HAP-1 (cell line): ENCODE measurements around the gene DCC.
A peak's percentile ranks its signal among the peaks of the same experiment; 100 is the strongest.

Source experiments
- DNase-seq, 2 experiments: peaks; one replicate each; pipeline ENCODE4 v3.0.0-alpha.2; 2016 to 2020; ENCODE audit warnings: low spot score in 2 of 2
- H3K27me3 ChIP-seq: fragments of 250-450 bp; sonication (Bioruptor Pico); 2 replicates; pipeline ENCODE4 v1.5.1; 2020; ENCODE audit warnings: low read depth, mild to moderate bottlenecking, moderate library complexity
- H3K36me3 ChIP-seq: fragments of 250-450 bp; sonication (Bioruptor Pico); replicated peaks from 2 replicates; pipeline ENCODE4 v1.5.1; 2020; ENCODE audit warnings: mild to moderate bottlenecking
- H3K4me1 ChIP-seq: fragments of 250-450 bp; sonication (Bioruptor Pico); 2 replicates; pipeline ENCODE4 v1.5.1; 2020; ENCODE audit warnings: mild to moderate bottlenecking
- H3K4me3 ChIP-seq: fragments of 250-450 bp; sonication (Bioruptor Pico); 2 replicates; pipeline ENCODE4 v1.5.1; 2020; ENCODE audit warnings: mild to moderate bottlenecking, moderate library complexity
- H3K9me3 ChIP-seq: fragments of 250-450 bp; sonication (Bioruptor Pico); 2 replicates; pipeline ENCODE4 v1.5.1; 2020; ENCODE audit warnings: mild to moderate bottlenecking, moderate library complexity
- in situ Hi-C: fragments of 300-500 bp; cut with MboI; formaldehyde crosslinking; loops from 3 replicates; pipeline ENCODE4 v1.14.3; 2020; ENCODE audit warnings: low sequenced_read_pairs, inconsistent platforms, mixed read lengths

Gene DCC

GRCh38 chr18:53526101-53526870, 1186.3 kb downstream of the DCC start:
- Histone ChIP-seq H3K4me1 (no peaks in the 10 kb centered on the region), H3K27me3 (no peaks in the 10 kb centered on the region), H3K4me3 (no peak overlapping the region), H3K36me3 (no peaks in the 10 kb centered on the region), H3K9me3 (no peaks in the 10 kb centered on the region)
- in situ Hi-C loops, result no loop called here
- no peak for DNase-seq

- no peaks in the 10 kb centered on the region for H3K4me1 ChIP-seq
- no peaks in the 10 kb centered on the region for H3K27me3 ChIP-seq
- DNase-seq, result no peak
- in situ Hi-C loops, result no loop called here
- H3K9me3 ChIP-seq, result no peaks in the 10 kb centered on the region
- H3K4me3 ChIP-seq, result no peak overlapping the region
- H3K36me3 ChIP-seq, result no peaks in the 10 kb centered on the region
Observed at GRCh38 chr18:53527365-53527764, 1187.4 kb downstream of the DCC start.

- H3K9me3 ChIP-seq, result no peaks in the 10 kb centered on the region
- in situ Hi-C loops, result no loop called here
- DNase-seq, result no peak
- H3K4me3 ChIP-seq, result no peak overlapping the region
- no peaks in the 10 kb centered on the region for H3K36me3 ChIP-seq
- H3K4me1 ChIP-seq, result no peaks in the 10 kb centered on the region
- H3K27me3 ChIP-seq, result no peaks in the 10 kb centered on the region
Observed at GRCh38 chr18:53531187-53531586, 1191.2 kb downstream of the DCC start.

- no peaks in the 10 kb centered on the region for H3K36me3 ChIP-seq
- in situ Hi-C loops, result no loop called here
- H3K27me3 ChIP-seq, result no peaks in the 10 kb centered on the region
- no peak overlapping the region for H3K4me3 ChIP-seq
- no peaks in the 10 kb centered on the region for H3K9me3 ChIP-seq
- DNase-seq, result no peak
- no peaks in the 10 kb centered on the region for H3K4me1 ChIP-seq
Observed at GRCh38 chr18:53531896-53532295, 1191.9 kb downstream of the DCC start.

GRCh38 chr18:53534203-53534602, 1194.2 kb downstream of the DCC start:
- Histone ChIP-seq H3K9me3 (no peaks in the 10 kb centered on the region), H3K4me1 (no peaks in the 10 kb centered on the region), H3K4me3 (no peak overlapping the region), H3K36me3 (no peaks in the 10 kb centered on the region), H3K27me3 (no peaks in the 10 kb centered on the region)
- in situ Hi-C loops, result no loop called here
- no peak for DNase-seq

- Histone ChIP-seq H3K9me3 (no peaks in the 10 kb centered on the region), H3K4me3 (no peak overlapping the region), H3K4me1 (no peaks in the 10 kb centered on the region), H3K36me3 (no peaks in the 10 kb centered on the region), H3K27me3 (no peaks in the 10 kb centered on the region)
- in situ Hi-C loops, result no loop called here
- no peak for DNase-seq
Observed at GRCh38 chr18:53534695-53535094, 1194.7 kb downstream of the DCC start.

- H3K36me3 ChIP-seq, result no peaks in the 10 kb centered on the region
- in situ Hi-C loops, result no loop called here
- H3K4me3 ChIP-seq, result no peak overlapping the region
- DNase-seq, result no peak
- no peaks in the 10 kb centered on the region for H3K4me1 ChIP-seq
- H3K9me3 ChIP-seq, result no peaks in the 10 kb centered on the region
- H3K27me3 ChIP-seq, result no peaks in the 10 kb centered on the region
Observed at GRCh38 chr18:53536908-53537307, 1196.9 kb downstream of the DCC start.

- Histone ChIP-seq H3K36me3 (no peaks in the 10 kb centered on the region), H3K4me3 (no peak overlapping the region), H3K4me1 (no peaks in the 10 kb centered on the region), H3K9me3 (no peaks in the 10 kb centered on the region; the same call in 1 of the 2 replicates), H3K27me3 (no peaks in the 10 kb centered on the region)
- DNase-seq, result peak in 1 of 2 experiments; percentile 12
- in situ Hi-C loops, result no loop called here
Observed at GRCh38 chr18:53541924-53542323, 1201.9 kb downstream of the DCC start.

GRCh38 chr18:53543711-53544110, 1203.7 kb downstream of the DCC start:
- Histone ChIP-seq H3K4me3 (no peak overlapping the region), H3K36me3 (no peaks in the 10 kb centered on the region), H3K27me3 (no peaks in the 10 kb centered on the region), H3K4me1 (no peaks in the 10 kb centered on the region), H3K9me3 (no peaks in the 10 kb centered on the region; the same call in 1 of the 2 replicates)
- in situ Hi-C loops, result no loop called here
- no peak for DNase-seq

- in situ Hi-C loops, result no loop called here
- Histone ChIP-seq H3K36me3 (no peaks in the 10 kb centered on the region), H3K9me3 (no peaks in the 10 kb centered on the region; the same call in 1 of the 2 replicates), H3K4me1 (no peaks in the 10 kb centered on the region), H3K4me3 (no peak overlapping the region), H3K27me3 (no peaks in the 10 kb centered on the region)
- no peak for DNase-seq
Observed at GRCh38 chr18:53544917-53545316, 1204.9 kb downstream of the DCC start.

GRCh38 chr18:53551868-53552426, 1212.0 kb downstream of the DCC start:
- Histone ChIP-seq H3K9me3 (no peaks in the 10 kb centered on the region), H3K36me3 (no peaks in the 10 kb centered on the region)

GRCh38 chr18:53553030-53553429, 1213.0 kb downstream of the DCC start:
- in situ Hi-C loops, result loop anchor here (25.0 kb wide), 1 partner anchor 584 kb away; no protein-coding TSS in a partner anchor
- H3K27me3 ChIP-seq, result no peaks in the 10 kb centered on the region
- DNase-seq, result no peak
- H3K4me3 ChIP-seq, result no peak overlapping the region
- H3K36me3 ChIP-seq, result no peaks in the 10 kb centered on the region
- no peaks in the 10 kb centered on the region for H3K4me1 ChIP-seq
- no peaks in the 10 kb centered on the region for H3K9me3 ChIP-seq

More at GRCh38 chr18:53551868-53552426, 1212.0 kb downstream of the DCC start:
- no peak for DNase-seq
- Histone ChIP-seq H3K27me3 (no peaks in the 10 kb centered on the region), H3K4me3 (no peak overlapping the region), H3K4me1 (no peaks in the 10 kb centered on the region)
- in situ Hi-C loops, result loop anchor here (25.0 kb wide), 1 partner anchor 585 kb away; no protein-coding TSS in a partner anchor

GRCh38 chr18:53556450-53556849, 1216.5 kb downstream of the DCC start:
- Histone ChIP-seq H3K4me1 (no peaks in the 10 kb centered on the region), H3K27me3 (no peaks in the 10 kb centered on the region), H3K4me3 (no peak overlapping the region), H3K36me3 (no peaks in the 10 kb centered on the region), H3K9me3 (no peaks in the 10 kb centered on the region)
- in situ Hi-C loops, result loop anchor here (25.0 kb wide), 1 partner anchor 581 kb away; no protein-coding TSS in a partner anchor
- no peak for DNase-seq

GRCh38 chr18:53560546-53560945, 1220.5 kb downstream of the DCC start:
- H3K36me3 ChIP-seq, result no peaks in the 10 kb centered on the region
- no peak overlapping the region for H3K4me3 ChIP-seq
- no peak for DNase-seq
- H3K4me1 ChIP-seq, result no peaks in the 10 kb centered on the region
- no peaks in the 10 kb centered on the region for H3K27me3 ChIP-seq
- in situ Hi-C loops, result loop anchor here (25.0 kb wide), 1 partner anchor 577 kb away; no protein-coding TSS in a partner anchor
- H3K9me3 ChIP-seq, result no peaks in the 10 kb centered on the region
